T-helper 1 cell treated with Interleukin-12 subunit alpha and Interleukin-12 subunit beta and Interleukin-4 antibody, amounts not matched to agents 30 μg/mL and 1 μg/mL, for 36 hours (primary cell): ENCODE results near the gene CORO2B.

Experiments
- H3K27ac Mint-ChIP-seq: one replicate; pipeline ENCODE4 v1.8.0; 2021; ENCODE audit warnings: mild to moderate bottlenecking, mixed read lengths
- H3K27me3 Mint-ChIP-seq: one replicate; pipeline ENCODE4 v1.8.0; 2021; ENCODE audit warnings: low read depth, mixed read lengths
- H3K36me3 Mint-ChIP-seq: one replicate; pipeline ENCODE4 v1.8.0; 2021; ENCODE audit warnings: low read depth, mixed read lengths
- H3K4me1 Mint-ChIP-seq: one replicate; pipeline ENCODE4 v1.8.0; 2021; ENCODE audit warnings: low read depth, mixed read lengths
- H3K4me3 Mint-ChIP-seq: one replicate; pipeline ENCODE4 v1.8.0; 2021; ENCODE audit warnings: mild to moderate bottlenecking, moderate library complexity, mixed read lengths
- H3K9me3 Mint-ChIP-seq: one replicate; pipeline ENCODE4 v1.8.0; 2021; ENCODE audit warnings: mixed read lengths

Gene CORO2B

GRCh38 chr15:68578980-68579935, at the start of gene CORO2B:
TSS of gene CORO2B (plus strand) at chr15:68578993. CDS start at chr15:68579263, 270 bp downstream.
- peaks cover 53% of the 10 kb centered on the region for H3K27me3 Mint-ChIP-seq
- peak within 1 kb of the TSS; percentile 67 for H3K4me3 Mint-ChIP-seq
- no peaks in the 10 kb centered on the region for H3K9me3 Mint-ChIP-seq
- peaks cover 1% of the 10 kb centered on the region for H3K36me3 Mint-ChIP-seq
- peaks cover 9% of the 10 kb centered on the region for H3K4me1 Mint-ChIP-seq
- no peak within 1 kb of the TSS for H3K27ac Mint-ChIP-seq

GRCh38 chr15:68531387-68532179, 47.2 kb upstream of the CORO2B start:
- Mint-ChIP-seq H3K4me3 (no peak overlapping the region), H3K4me1 (peaks cover 17% of the 10 kb centered on the region), H3K36me3 (peaks cover 8% of the 10 kb centered on the region), H3K27ac (no peak overlapping the region), H3K27me3 (peaks cover 32% of the 10 kb centered on the region), H3K9me3 (peaks cover 27% of the 10 kb centered on the region)

- peaks cover 42% of the 10 kb centered on the region for H3K27me3 Mint-ChIP-seq
- no peaks in the 10 kb centered on the region for H3K4me1 Mint-ChIP-seq
- no peak overlapping the region for H3K27ac Mint-ChIP-seq
- no peak overlapping the region for H3K4me3 Mint-ChIP-seq
- peaks cover 23% of the 10 kb centered on the region for H3K9me3 Mint-ChIP-seq
- peaks cover 5% of the 10 kb centered on the region for H3K36me3 Mint-ChIP-seq
Measured at GRCh38 chr15:68536331-68537095, 42.3 kb upstream of the CORO2B start.

- H3K27me3 Mint-ChIP-seq, result peaks cover 43% of the 10 kb centered on the region
- peaks cover 5% of the 10 kb centered on the region for H3K36me3 Mint-ChIP-seq
- no peak overlapping the region for H3K27ac Mint-ChIP-seq
- H3K4me3 Mint-ChIP-seq, result no peak overlapping the region
- no peaks in the 10 kb centered on the region for H3K4me1 Mint-ChIP-seq
- peaks cover 17% of the 10 kb centered on the region for H3K9me3 Mint-ChIP-seq
Measured at GRCh38 chr15:68537097-68537496, 41.7 kb upstream of the CORO2B start.

- peaks cover 43% of the 10 kb centered on the region for H3K27me3 Mint-ChIP-seq
- no peak overlapping the region for H3K27ac Mint-ChIP-seq
Measured at GRCh38 chr15:68537506-68537905, 41.3 kb upstream of the CORO2B start.

GRCh38 chr15:68538311-68538710, 40.5 kb upstream of the CORO2B start:
- peaks cover 6% of the 10 kb centered on the region for H3K9me3 Mint-ChIP-seq
- H3K4me1 Mint-ChIP-seq, result no peaks in the 10 kb centered on the region
- H3K36me3 Mint-ChIP-seq, result peaks cover 1% of the 10 kb centered on the region
- H3K4me3 Mint-ChIP-seq, result no peak overlapping the region
- peaks cover 39% of the 10 kb centered on the region for H3K27me3 Mint-ChIP-seq
- no peak overlapping the region for H3K27ac Mint-ChIP-seq

More at GRCh38 chr15:68537506-68537905, 41.3 kb upstream of the CORO2B start:
- H3K36me3 Mint-ChIP-seq, result peaks cover 1% of the 10 kb centered on the region
- H3K4me3 Mint-ChIP-seq, result no peak overlapping the region
- peaks cover 13% of the 10 kb centered on the region for H3K9me3 Mint-ChIP-seq
- no peaks in the 10 kb centered on the region for H3K4me1 Mint-ChIP-seq

GRCh38 chr15:68541743-68542142, 37.0 kb upstream of the CORO2B start:
- Mint-ChIP-seq H3K4me3 (no peak overlapping the region), H3K4me1 (no peaks in the 10 kb centered on the region), H3K36me3 (no peaks in the 10 kb centered on the region), H3K27me3 (peaks cover 44% of the 10 kb centered on the region), H3K9me3 (peaks cover 6% of the 10 kb centered on the region), H3K27ac (no peak overlapping the region)

- Mint-ChIP-seq H3K4me1 (no peaks in the 10 kb centered on the region), H3K4me3 (no peak overlapping the region), H3K27me3 (peaks cover 47% of the 10 kb centered on the region), H3K27ac (no peak overlapping the region), H3K36me3 (no peaks in the 10 kb centered on the region), H3K9me3 (peaks cover 6% of the 10 kb centered on the region)
Measured at GRCh38 chr15:68542348-68542747, 36.4 kb upstream of the CORO2B start.

GRCh38 chr15:68542771-68543164, 36.0 kb upstream of the CORO2B start:
- H3K4me3 Mint-ChIP-seq, result no peak overlapping the region
- no peak overlapping the region for H3K27ac Mint-ChIP-seq
- H3K27me3 Mint-ChIP-seq, result peaks cover 51% of the 10 kb centered on the region
- H3K9me3 Mint-ChIP-seq, result peaks cover 6% of the 10 kb centered on the region
- no peaks in the 10 kb centered on the region for H3K36me3 Mint-ChIP-seq
- H3K4me1 Mint-ChIP-seq, result no peaks in the 10 kb centered on the region

GRCh38 chr15:68543165-68544008, 35.4 kb upstream of the CORO2B start:
- no peaks in the 10 kb centered on the region for H3K4me1 Mint-ChIP-seq
- no peak overlapping the region for H3K27ac Mint-ChIP-seq
- H3K27me3 Mint-ChIP-seq, result peaks cover 54% of the 10 kb centered on the region
- H3K9me3 Mint-ChIP-seq, result peaks cover 6% of the 10 kb centered on the region
- H3K36me3 Mint-ChIP-seq, result no peaks in the 10 kb centered on the region
- no peak overlapping the region for H3K4me3 Mint-ChIP-seq

GRCh38 chr15:68546318-68546717, 32.5 kb upstream of the CORO2B start:
- no peaks in the 10 kb centered on the region for H3K9me3 Mint-ChIP-seq
- peaks cover 3% of the 10 kb centered on the region for H3K4me1 Mint-ChIP-seq
- H3K36me3 Mint-ChIP-seq, result no peaks in the 10 kb centered on the region
- H3K27ac Mint-ChIP-seq, result no peak overlapping the region
- peaks cover 50% of the 10 kb centered on the region for H3K27me3 Mint-ChIP-seq
- no peak overlapping the region for H3K4me3 Mint-ChIP-seq

GRCh38 chr15:68548364-68548763, 30.4 kb upstream of the CORO2B start:
- no peaks in the 10 kb centered on the region for H3K9me3 Mint-ChIP-seq
- no peaks in the 10 kb centered on the region for H3K36me3 Mint-ChIP-seq
- peaks cover 3% of the 10 kb centered on the region for H3K4me1 Mint-ChIP-seq
- H3K27ac Mint-ChIP-seq, result no peak overlapping the region
- peaks cover 42% of the 10 kb centered on the region for H3K27me3 Mint-ChIP-seq
- no peak overlapping the region for H3K4me3 Mint-ChIP-seq

- Mint-ChIP-seq H3K27ac (no peak overlapping the region), H3K4me1 (peaks cover 3% of the 10 kb centered on the region), H3K9me3 (no peaks in the 10 kb centered on the region), H3K4me3 (no peak overlapping the region), H3K36me3 (no peaks in the 10 kb centered on the region), H3K27me3 (peaks cover 35% of the 10 kb centered on the region)
Measured at GRCh38 chr15:68550004-68550403, 28.8 kb upstream of the CORO2B start.
